Thyroid gland (tissue), 4 donors: Measurements from ENCODE around the gene FAM229B.

Experiments used
- CTCF ChIP-seq, 6 experiments: fragments of 200-600 bp in 3 of 6; fragments of 450-650 bp in 3 of 6; sonication (generic) in 3 of 6; IDR thresholded peaks; one replicate each; pipeline ENCODE4 v1.5.1; 2016 to 2019; ENCODE audit warnings: antibody characterized with exemption in 6 of 6, mild to moderate bottlenecking in 2 of 6, inconsistent platforms in 1 of 6, moderate library complexity in 1 of 6
- POLR2A ChIP-seq, 2 donors: fragments of 450-650 bp; IDR thresholded peaks; one replicate each; pipeline ENCODE4 v1.6.1; 2017; ENCODE audit warnings: antibody characterized with exemption in 2 of 2, mild to moderate bottlenecking in 2 of 2, moderate library complexity in 1 of 2

GRCh38 chr6:112085286-112086065, 1.9 kb upstream of the FAM229B start:
- TF ChIP-seq CTCF (IDR thresholded peaks at IDR 0.05): no peak
- no peak for TF ChIP-seq POLR2A (IDR thresholded peaks at IDR 0.05)
